OCI-LY3 (cell line): ENCODE measurements around the gene INHBB.

Experiments used
- H2AFZ ChIP-seq: fragments of 200-600, 300-600 bp; shearing (Covaris generic); 2 replicates; pipeline ENCODE4 v1.6.0; 2014; ENCODE audit warnings: antibody characterized with exemption, low read depth, low read length
- H3K27ac ChIP-seq: fragments of 200-600, 300-600 bp; sonication (generic); 2 replicates; pipeline ENCODE4 v1.5.1; 2014; ENCODE audit warnings: mild to moderate bottlenecking, low read length, moderate library complexity, mixed read lengths
- H3K27me3 ChIP-seq: fragments of 200-600, 300-600 bp; sonication (generic); 2 replicates; pipeline ENCODE4 v1.6.1; 2014; ENCODE audit warnings: low read depth, low read length, mixed read lengths
- H3K36me3 ChIP-seq: fragments of 200-600, 300-600 bp; sonication (generic); replicated peaks from 2 replicates; pipeline ENCODE3; 2014; ENCODE audit warnings: low read depth, low read length, mixed read lengths
- H3K4me1 ChIP-seq: fragments of 300-600, 200-600 bp; sonication (generic); 2 replicates; pipeline ENCODE4 v1.6.1; 2014; ENCODE audit warnings: low read length, mixed read lengths
- H3K4me2 ChIP-seq: fragments of 200-600, 300-600 bp; sonication (generic); 2 replicates; pipeline ENCODE4 v1.6.1; 2014; ENCODE audit warnings: low read length, mixed read lengths
- H3K4me3 ChIP-seq: fragments of 300-600, 200-600 bp; sonication (generic); 2 replicates; pipeline ENCODE4 v1.5.1; 2014; ENCODE audit warnings: antibody characterized with exemption, mild to moderate bottlenecking, low read length, moderate library complexity
- H3K79me2 ChIP-seq: fragments of 300-600, 200-600 bp; shearing (Covaris generic); 2 replicates; pipeline ENCODE4 v1.6.1; 2014; ENCODE audit warnings: mild to moderate bottlenecking, low read length, mixed read lengths
- H3K9ac ChIP-seq: fragments of 300-600, 200-600 bp; shearing (Covaris generic); 2 replicates; pipeline ENCODE4 v1.6.0; 2014; ENCODE audit warnings: mild to moderate bottlenecking, low read length, moderate library complexity
- H3K9me3 ChIP-seq: fragments of 200-600, 300-600 bp; shearing (Covaris generic); 2 replicates; pipeline ENCODE4 v1.6.1; 2014; ENCODE audit warnings: low read length, mixed read lengths; ENCODE audit not compliant: insufficient read depth
- H4K20me1 ChIP-seq: fragments of 200-600, 300-600 bp; sonication (generic); 2 replicates; pipeline ENCODE4 v1.6.1; 2016; ENCODE audit warnings: low read length, mixed read lengths; ENCODE audit not compliant: insufficient read depth
- CTCF ChIP-seq: fragments of 200-600, 300-600 bp; sonication (generic); IDR thresholded peaks from 2 replicates; pipeline ENCODE4 v1.5.1; 2014; ENCODE audit warnings: antibody characterized with exemption, low read length, low read depth
- EZH2phosphoT487 ChIP-seq: fragments of 200-600 bp; shearing (Covaris generic); IDR thresholded peaks from 2 replicates; pipeline ENCODE4 v1.6.1; 2018; ENCODE audit warnings: antibody characterized with exemption, mixed run types, low read depth

INHBB gene

GRCh38 chr2:120376679-120377640 lies 31.0 kb downstream of the INHBB start:
- Histone ChIP-seq H4K20me1 (no peaks in the 10 kb centered on the region), H3K4me1 (no peaks in the 10 kb centered on the region), H3K9me3 (no peaks in the 10 kb centered on the region), H3K9ac (no peak overlapping the region), H3K4me3 (no peak overlapping the region), H2AFZ (no peak overlapping the region), H3K27ac (no peak overlapping the region), H3K36me3 (no peaks in the 10 kb centered on the region), H3K4me2 (no peak overlapping the region), H3K27me3 (no peaks in the 10 kb centered on the region), H3K79me2 (no peaks in the 10 kb centered on the region)
- TF ChIP-seq CTCF, result no peak
- TF ChIP-seq EZH2phosphoT487, result no peak

- H3K36me3 ChIP-seq, result no peaks in the 10 kb centered on the region
- no peak overlapping the region for H3K27ac ChIP-seq
- TF ChIP-seq EZH2phosphoT487 (no peak), CTCF (no peak)
- no peaks in the 10 kb centered on the region for H4K20me1 ChIP-seq
- no peaks in the 10 kb centered on the region for H3K4me1 ChIP-seq
- no peak overlapping the region for H3K4me3 ChIP-seq
- H3K27me3 ChIP-seq, result no peaks in the 10 kb centered on the region
- H3K9me3 ChIP-seq, result no peaks in the 10 kb centered on the region
- H3K79me2 ChIP-seq, result no peaks in the 10 kb centered on the region
- H3K4me2 ChIP-seq, result no peak overlapping the region
- H3K9ac ChIP-seq, result no peak overlapping the region
- H2AFZ ChIP-seq, result no peak overlapping the region
Observed at GRCh38 chr2:120378605-120379004, 32.7 kb downstream of the INHBB start.

GRCh38 chr2:120379916-120380893 lies 34.3 kb downstream of the INHBB start:
- TF ChIP-seq CTCF, result no peak
- no peak for TF ChIP-seq EZH2phosphoT487
- Histone ChIP-seq H3K27ac (no peak overlapping the region), H4K20me1 (no peaks in the 10 kb centered on the region), H3K36me3 (no peaks in the 10 kb centered on the region), H3K4me1 (no peaks in the 10 kb centered on the region), H3K9ac (no peak overlapping the region), H3K9me3 (no peaks in the 10 kb centered on the region), H3K4me2 (no peak overlapping the region), H3K27me3 (no peaks in the 10 kb centered on the region), H2AFZ (no peak overlapping the region), H3K4me3 (no peak overlapping the region), H3K79me2 (no peaks in the 10 kb centered on the region)

- no peaks in the 10 kb centered on the region for H3K9me3 ChIP-seq
- no peaks in the 10 kb centered on the region for H3K36me3 ChIP-seq
- H3K4me3 ChIP-seq, result no peak overlapping the region
- H3K4me2 ChIP-seq, result no peak overlapping the region
- H4K20me1 ChIP-seq, result no peaks in the 10 kb centered on the region
- H2AFZ ChIP-seq, result no peak overlapping the region
- no peaks in the 10 kb centered on the region for H3K27me3 ChIP-seq
- H3K9ac ChIP-seq, result no peak overlapping the region
- no peaks in the 10 kb centered on the region for H3K79me2 ChIP-seq
- H3K4me1 ChIP-seq, result no peaks in the 10 kb centered on the region
- no peak overlapping the region for H3K27ac ChIP-seq
- TF ChIP-seq CTCF, result no peak
- no peak for TF ChIP-seq EZH2phosphoT487
Observed at GRCh38 chr2:120381192-120381591, 35.3 kb downstream of the INHBB start.
